Stimulated activated CD8-positive, alpha-beta memory T cell treated with anti-CD3 and anti-CD28 coated beads, Interleukin-4, amount 100 ng/mL, for 48 hours (primary cell): ENCODE results near the gene NAV2.
"Not testable (repeated sequence)": the region's sequence is repeated elsewhere in the genome, so short reads cannot be mapped to it uniquely, and the experiment has no call there.

Source experiments
- DNase-seq: peaks from one replicate; pipeline ENCODE4 v3.0.0-alpha.2; 2020

Gene NAV2

DNA sequence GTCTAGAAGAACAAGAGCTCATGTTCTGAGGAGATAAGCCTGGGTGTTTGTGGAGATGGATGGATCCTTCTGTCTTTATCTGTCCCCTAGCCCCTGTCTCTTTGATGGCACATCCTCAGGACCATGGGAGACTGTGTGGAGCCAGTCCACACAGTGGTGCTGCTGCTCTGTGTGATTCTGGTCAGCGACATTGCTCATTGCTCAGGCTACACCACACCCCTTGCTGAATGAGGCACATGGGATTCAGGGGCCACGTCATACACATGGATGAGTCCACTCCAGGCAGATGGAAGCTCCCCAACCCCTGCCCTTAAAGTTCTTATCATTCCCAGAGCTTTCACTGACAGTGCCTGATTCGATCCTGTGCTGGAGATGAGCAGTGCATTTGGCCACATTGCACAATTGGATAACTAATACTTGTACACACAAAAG lies 222.2 kb downstream of the NAV2 start:
- DNase-seq: no peak

DNA sequence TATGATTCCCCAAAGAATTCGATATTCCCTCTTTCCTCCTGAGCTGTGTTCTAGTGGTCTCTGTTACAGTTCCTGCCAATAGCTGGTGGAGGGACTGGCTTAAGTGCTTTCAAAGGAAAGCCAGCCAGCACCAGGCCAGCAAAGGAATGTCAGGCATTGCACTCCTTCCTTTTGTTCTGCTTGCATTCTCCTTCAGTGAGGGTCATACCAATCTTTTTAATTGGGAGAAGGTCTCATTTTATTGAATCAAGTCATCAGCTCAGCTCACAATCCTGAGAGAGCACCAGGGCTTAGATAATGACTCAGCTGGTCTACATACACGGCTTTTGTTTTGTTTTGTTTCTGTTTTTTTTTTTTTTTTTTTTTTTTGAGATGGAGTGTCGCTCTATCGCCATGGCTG lies 222.9 kb downstream of the NAV2 start:
- no peak for DNase-seq

DNA sequence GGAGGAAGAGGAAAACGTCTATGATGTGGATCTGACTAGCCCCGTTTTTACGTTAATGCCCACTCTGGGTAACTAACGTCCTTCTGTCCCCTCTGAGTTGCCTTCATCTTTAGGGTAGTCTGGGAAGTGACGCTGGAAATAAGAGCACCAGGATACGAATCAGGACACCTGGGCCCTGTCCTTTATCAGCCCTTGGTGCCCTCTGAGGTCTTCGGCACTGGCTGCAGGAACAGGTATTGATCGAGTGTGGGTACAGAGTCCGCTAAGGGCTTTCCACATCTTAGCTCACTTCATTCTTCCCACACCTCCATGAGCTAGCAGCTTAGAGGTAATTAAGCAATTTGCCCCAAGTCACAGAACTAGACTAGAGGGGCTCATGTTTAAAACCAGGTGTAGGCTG lies 223.8 kb downstream of the NAV2 start:
- DNase-seq: no peak

DNA sequence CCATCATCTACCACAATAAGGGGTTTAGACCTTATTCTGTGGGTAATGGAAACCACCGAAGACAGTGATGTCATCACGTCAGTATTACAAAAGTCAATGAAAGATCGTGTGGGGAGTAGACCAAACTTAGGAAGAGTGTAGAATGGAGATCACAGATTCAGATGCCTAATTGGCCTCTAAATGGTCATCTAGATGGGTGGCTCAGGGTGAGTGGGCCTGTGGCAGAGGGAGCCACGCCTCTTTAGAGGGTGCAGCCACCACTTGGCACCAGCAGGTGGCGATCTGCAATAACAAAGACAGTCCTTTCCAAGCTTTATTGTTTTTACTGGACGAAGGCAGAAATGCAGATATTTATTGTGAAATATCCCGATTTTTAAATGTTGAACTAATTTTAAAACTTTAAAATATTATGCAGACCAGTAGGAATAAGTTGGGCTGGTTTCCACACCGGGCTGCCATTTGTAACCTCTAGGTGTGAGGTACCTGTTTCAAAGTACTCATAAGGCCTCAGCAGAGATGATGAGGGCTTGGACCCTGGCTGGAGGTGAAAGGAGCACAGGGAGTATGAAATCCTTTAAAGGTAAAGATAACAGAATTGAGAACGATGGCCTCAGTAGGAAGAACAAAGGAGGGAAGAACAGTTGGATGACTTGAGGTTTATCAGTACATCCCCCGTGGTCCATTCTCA lies 225.7 kb downstream of the NAV2 start:
- DNase-seq: peak; percentile 66

DNA sequence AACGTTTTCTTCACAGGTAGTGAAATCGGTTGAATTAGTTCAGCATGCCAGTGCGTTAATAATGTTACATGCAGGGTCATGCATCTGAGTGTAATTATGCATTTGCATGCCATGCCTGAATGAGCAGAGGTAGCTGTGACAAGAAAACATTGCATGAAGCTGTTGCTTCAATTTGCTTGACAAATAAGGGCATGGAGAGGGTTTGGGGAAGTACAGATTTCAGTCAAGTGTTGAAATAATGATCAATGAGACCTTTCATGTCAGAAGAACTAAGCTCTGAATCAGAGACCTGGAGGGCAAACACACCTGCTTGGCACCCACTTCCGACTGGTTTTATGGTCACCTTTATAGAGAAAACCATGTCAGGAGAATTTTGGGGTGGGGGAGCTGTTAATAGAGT lies 226.2 kb downstream of the NAV2 start:
- DNase-seq: no peak

DNA sequence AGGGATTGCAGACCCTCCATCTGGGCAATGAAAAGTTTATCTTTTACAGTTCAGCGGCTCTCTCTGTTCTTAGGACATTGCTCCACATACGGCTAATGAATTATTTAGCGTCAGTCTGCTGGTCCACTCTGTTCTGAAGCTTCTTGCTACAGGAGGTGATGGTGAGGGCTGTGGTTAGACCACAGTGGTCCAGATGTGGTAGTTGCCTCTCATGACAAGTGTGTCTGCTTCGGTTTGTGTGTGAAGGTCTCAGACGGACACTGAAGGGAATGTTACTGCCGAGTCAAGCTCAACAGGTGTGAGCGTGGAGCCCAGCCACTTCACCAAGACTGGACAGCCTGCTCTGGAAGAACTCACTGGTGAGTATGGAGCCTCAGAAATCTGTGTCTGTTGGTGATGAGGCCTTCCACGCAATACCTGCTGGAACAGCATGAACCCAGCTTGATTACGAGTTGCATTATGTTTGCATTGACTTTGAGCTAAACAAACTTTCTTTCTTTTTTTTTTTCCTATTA lies 226.8 kb downstream of the NAV2 start:
- DNase-seq: no peak

DNA sequence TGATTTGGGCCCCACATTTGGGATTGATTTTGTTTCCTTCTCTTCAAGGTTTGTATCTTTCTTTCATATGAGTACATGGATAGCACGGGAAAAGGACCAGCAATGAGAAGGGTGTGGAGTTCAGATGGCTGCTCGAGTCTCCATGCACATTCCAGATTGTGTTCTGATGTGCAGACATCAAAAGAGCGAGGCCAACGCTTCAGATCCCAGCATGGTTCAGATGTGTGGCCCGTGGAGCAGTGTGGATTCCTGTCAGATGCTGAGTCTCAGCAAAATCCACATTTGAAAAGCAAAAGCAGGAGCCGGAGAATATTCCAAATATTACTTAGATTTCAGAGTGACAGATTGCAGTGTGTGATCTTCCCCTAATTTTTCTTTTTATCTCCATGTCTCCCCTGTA lies 228.2 kb downstream of the NAV2 start:
- no peak for DNase-seq

DNA sequence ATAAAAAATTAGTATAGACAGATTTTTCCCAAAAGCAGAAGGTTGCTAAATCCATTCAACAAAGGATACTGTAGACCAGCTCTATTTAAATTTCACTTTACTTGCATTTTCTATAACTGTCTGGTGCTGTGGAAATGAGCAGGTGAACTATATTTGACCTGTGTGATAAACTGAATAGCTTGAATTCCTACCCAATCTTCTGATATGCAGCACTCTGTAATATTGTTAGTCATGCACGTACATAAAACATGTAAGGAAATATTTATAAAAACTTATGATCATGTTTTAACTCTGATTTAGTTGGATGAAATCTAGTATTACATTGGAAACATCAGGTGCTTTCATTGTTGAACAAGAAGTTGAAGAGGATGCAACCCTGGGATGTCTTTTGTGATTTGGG lies 234.0 kb downstream of the NAV2 start:
- DNase-seq: no peak

DNA sequence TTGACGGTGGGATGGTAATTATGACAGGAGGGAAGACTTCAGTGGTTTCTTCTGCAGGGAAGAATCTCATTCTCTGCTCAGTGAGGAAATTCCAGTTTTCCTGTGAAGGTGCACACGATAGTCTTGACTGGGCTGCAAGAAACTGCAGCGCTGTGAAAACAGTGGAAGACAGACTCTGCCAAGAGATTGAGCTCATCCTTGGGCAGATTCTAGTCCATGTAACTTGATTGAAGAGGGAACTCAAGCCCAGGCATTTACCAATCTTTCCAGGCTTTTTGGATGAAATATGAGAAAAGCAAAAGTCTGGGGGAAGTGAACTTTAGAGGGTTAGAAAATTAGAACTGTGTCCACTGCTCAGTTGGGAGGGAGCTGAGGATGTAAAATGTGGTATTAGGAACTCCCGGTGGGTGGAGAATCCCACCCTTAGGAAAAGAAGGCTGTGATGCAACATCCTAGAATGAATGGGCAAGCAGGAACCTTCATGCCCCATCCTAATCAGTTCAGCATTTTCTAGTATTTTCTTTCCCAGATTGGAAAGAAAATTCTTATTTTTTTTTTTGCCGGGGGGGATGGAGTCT lies 235.0 kb downstream of the NAV2 start:
- DNase-seq: no peak

DNA sequence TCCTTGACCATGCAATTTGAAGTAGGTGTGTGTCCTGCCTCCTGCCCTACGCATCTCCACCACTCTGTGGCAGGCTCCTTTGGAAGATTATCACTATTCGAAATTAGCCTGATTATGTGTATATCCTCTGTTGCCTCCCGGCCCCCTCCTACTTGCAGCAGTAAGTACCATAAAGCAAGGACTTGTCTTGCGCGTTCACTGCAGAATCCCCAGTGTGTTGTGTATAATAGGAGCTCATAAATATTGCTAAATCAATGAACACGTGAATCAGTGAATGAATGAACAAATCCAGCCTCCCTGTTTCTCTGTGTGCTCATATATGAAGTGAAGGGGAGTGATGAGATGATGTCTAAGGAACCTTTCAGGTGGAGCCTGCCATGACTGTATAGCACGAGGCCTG lies 237.0 kb downstream of the NAV2 start:
- DNase-seq: no peak

DNA sequence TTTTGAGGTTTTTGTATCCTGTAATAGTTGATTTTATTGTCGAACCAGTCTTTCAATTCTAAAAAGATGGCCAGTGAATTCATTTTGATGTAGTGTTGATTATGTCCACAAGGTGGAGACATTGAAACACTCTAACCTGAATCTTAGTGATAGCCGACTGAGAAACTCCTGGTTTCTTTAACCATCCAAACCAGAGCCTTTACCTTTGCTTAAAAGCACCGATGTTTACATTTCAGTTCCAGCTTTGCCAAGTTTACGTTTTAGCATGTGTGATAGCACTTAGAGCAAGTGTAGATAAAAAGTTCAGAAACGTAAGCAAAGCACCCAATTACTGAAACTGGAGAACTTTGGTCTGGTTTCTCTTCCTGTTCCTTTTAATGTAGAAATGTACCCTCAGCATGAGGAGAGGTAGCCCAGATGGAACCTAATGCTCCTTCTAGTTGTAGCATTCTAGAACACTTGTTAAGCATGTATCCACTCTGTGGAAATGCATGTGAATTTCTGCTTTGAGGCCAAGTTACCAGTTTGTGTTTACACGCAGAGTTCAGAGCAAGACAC lies 239.0 kb downstream of the NAV2 start:
- no peak for DNase-seq

DNA sequence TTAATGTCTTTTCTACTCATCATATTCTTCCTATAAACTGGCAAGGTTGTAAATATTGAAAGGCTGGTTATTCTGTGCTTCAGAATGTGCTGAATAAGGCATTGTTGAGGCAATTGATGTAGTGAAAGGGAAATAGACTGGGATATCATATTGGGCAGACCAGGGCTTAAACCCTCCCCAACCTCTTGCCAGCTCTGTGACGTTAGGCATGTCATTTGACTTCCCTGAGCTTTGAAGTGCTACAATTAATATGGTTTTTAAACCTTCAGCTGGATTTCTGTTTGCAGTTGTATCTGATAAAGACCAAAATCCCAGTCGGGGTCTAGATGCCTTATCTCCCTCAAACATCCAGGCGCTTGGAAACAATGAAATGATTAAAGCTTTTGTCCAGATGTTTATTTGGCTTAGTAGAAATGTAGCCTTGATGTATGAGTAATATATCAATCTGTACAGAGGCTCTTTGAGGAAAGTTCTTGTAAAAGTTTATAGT lies 239.5 kb downstream of the NAV2 start:
- no peak for DNase-seq

DNA sequence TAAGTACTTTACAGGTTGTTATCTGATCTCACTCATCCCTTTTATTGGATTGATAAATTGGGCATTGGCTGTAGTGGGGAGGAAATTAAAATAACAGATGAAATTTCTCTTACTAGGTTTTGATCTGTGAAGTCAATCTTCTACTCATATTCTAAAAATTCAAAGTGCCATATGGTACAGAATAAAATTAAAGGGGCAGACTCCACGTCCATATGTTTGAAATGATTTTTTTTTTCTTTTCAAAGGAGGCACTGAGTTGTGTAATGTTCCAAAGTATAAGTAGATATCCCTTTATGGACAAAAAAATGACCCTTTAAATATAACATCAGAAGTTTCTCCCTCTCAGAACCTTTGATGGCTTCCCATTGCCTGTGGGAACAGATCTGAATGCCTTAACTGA lies 240.3 kb downstream of the NAV2 start:
- no peak for DNase-seq

DNA sequence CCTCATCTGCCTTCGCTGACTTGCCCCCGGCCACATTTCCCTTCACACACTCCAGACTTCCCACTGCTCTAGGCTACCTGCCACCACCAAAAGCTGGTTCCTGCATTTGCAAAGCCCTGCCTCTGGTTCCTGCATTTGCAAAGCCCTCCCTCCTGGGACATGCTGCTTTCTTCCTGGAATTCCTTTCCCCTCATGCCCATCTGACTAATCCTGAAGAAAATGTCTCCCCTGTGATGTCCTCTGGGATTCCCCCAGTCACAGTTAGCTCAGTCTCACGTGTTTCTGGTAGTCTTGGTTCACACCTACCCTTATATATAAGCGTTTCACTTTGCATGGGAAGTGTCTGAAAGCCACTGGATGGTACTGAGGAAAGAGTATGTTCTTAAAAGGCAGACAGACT lies 240.7 kb downstream of the NAV2 start:
- DNase-seq: no peak

DNA sequence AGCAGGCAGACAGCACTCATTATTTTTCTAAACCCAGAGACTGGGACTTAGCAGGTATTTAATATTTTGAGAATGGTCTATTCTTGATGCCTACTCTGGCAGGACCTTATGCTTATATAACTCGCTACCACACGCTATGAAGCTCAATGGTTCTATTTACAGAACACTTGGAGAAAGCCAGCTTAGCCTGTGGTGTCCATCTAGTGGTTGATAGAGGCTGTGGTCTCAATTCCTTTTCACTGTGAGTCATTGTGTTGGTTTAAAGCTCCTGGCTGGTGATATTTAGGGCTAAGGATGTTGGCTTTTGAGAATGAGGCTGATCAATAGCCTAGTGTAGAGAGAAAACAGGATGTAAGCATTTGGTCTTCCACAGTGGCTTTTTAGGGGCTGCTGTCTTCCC lies 241.3 kb downstream of the NAV2 start:
- DNase-seq: no peak

DNA sequence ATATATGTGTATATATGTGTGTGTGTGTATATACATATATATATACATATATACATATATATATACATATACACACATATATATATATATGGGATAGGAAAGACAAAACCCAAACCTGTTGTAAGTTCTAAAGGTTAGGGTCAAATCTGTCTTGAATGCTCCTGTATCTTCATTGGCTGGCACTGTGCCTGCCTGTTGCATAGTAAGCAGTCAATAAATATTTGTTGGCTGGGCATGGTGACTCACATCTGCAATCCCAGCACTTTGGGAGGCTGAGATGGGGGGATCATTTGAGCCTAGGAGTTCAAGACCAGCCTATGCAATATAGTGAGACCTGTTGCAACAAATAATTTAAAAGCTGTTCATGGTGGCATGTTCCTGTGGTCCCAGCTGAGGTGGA lies 242.3 kb downstream of the NAV2 start:
- DNase-seq: no peak

DNA sequence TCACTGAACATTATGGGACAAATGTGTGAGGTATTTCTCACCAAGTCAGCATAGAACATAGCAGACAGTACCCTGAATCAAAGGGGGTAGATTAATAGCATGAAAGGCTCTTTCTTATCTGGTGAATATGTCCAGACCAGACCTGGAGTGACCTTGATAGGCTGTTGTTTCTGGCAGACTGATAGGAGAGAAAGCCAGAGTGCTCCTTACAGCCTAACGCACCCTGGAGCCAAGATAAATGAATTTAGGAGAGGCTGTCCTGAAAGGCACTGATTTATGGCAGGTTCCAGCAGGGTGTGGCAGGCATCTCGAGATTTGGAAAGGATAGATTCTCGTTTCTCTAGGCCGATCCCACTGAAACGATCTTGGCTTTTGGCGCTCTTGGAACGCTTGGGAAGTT lies 243.0 kb downstream of the NAV2 start:
- DNase-seq: no peak

DNA sequence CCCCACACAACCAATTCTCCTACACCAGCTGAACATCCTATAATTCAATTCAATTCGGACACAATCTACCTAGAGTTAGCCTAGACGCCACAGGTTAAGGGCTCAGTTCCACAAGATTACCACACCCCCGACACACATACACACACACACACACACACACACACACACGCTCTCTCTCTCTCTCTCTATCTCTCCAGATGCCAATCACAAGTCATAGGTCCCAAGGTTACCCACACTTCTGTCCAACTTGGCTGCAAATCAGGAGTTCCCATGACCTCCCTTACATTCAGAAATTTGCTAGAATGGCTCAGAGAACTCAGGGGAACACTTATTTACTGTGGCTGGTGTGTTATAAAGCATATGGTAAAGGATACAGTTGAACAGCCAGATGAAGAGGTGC lies 243.6 kb downstream of the NAV2 start:
- no peak for DNase-seq

DNA sequence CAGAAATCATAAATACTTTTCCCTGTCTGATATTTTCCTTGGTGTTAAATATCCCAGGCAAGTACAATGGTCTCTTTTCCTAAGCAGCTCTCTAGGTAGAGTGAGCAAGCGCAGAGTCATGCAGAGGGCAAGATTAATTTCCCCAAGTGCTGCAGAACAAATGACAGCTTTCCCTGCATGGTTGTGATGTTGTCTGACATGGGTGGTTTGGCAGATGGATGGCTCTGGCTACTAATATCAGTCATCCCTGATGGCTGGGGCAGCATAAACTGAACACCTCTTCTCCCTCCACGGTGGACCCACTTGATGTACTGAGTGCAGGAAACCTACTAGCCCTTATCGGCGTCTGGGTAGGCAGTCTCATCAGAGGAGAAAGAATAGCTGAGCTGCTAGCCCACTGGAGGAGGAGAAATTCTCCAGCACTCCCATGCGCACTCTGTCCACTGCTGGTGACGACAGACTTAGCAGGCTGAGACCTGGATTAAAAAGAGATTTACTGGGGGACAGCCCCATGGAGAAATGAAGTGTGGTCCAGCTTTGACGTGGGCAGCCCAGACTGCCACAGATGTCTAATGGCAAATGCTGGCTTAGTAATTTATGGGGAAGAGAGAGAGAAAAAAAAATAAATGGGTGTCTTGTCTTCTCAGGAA lies 244.8 kb downstream of the NAV2 start:
- no peak for DNase-seq

DNA sequence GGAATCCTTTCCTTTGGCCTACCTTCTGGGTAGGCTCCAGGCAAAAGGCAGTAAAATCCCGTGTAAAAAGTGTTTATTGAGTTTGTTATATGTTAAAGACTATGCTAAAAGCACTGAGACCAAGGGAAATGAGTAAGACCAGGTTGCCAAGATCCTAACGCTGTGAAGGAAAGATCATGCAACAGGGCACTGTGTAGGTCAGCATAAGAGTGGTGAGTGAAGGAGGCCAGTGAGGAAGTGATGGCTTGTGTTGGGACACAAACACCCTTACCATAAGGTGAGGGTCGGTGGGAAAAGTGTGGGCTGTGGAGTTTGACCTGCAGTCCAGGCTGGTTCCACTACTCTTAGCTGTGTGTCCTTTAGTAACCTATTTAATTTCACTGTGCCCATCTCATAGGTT lies 245.6 kb downstream of the NAV2 start:
- DNase-seq: no peak

DNA sequence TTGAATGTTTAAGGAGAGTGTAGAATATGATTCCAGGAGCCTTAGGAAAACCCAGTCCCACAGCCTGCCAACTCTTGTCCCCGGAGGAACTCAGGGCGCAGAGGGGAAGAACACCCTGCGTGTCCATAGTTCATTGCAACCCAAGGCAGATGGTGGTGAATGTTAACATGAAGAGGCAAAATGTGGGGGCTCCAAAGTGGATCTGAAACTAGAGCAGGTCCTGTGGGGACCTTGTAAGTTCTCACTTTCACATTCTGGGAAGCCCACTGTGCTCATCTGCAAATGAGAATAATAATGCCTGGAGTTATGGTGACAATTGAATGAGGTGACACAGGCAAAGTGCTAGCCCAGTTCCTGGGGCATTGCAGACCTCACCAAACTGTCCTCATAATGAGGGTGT lies 246.6 kb downstream of the NAV2 start:
- DNase-seq: no peak

DNA sequence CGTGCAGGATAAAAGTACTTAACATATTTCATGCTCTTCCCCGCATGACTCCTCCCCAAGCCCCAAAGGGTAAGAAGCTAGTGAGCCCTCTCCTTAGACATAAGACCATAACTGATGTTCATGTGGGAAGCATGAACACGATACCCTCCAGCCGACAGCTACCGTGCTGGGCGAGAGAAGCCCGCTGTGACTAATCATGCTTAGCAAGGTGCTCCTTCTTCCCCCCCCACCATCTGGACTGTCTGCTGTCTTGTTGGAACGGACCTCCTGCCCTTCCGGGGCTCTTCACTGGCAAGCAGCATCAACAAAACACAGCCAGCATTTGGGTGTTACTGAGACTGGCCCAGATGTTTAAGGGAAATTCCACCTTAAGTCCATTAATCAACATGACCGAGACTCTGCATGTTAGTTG lies 247.0 kb downstream of the NAV2 start:
- DNase-seq: no peak

DNA sequence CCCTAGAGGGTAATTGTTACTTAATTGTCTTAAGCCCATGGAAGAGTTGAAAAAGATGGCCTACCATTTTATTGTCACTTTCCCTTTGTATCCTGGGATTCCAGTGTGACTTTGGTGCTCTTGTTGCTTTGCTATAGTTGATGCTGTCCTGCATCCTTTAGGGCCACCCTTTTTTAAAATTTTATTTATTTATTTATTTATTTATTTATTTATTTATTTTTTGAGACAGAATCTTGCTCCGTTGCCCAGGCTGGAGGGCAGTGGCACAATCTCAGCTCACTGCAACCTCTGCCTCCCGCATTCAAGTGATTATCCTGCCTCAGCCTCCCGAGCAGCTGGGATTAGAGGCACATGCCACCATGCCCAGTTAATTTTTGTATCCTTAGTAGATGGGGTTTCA lies 247.8 kb downstream of the NAV2 start:
- not testable (repeated sequence) for DNase-seq

DNA sequence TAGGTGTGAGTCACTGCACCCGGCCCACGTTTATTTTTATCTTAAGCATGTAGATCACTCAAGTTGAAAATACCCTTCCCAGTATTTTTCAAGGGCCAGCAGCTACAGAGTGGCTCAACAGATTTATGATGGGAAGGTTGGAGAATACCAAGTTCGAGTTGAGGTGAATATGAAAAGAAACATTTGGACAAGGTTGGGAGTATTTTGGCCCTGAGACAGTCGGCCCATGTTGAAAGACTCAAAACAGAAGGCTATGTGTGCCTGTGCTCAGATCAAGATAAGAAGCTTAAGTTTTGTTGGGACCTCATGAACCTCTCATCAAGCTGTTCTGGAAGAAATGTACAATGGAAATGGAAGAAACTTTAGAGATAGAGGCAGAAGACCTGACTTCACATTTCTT lies 248.6 kb downstream of the NAV2 start:
- DNase-seq: no peak
